Ishikawa (cell line): ENCODE results near the gene SLC6A20.

Experiments used
- CEBPB ChIP-seq: IDR thresholded peaks from 2 replicates; pipeline ENCODE4 v1.6.1; 2012
- CREB1 ChIP-seq: IDR thresholded peaks from 2 replicates; pipeline ENCODE4 v1.6.1; 2012; ENCODE audit warnings: low read depth
- EGR1 ChIP-seq: IDR thresholded peaks from 2 replicates; pipeline ENCODE4 v1.6.1; 2012
- EP300 ChIP-seq: IDR thresholded peaks from 2 replicates; pipeline ENCODE4 v1.6.1; 2012; ENCODE audit warnings: borderline replicate concordance
- FOXM1 ChIP-seq: IDR thresholded peaks from 2 replicates; pipeline ENCODE4 v1.6.1; 2012; ENCODE audit warnings: low read depth, borderline replicate concordance
- NFIC ChIP-seq: IDR thresholded peaks from 2 replicates; pipeline ENCODE4 v1.6.1; 2012
- RAD21 ChIP-seq: IDR thresholded peaks from 2 replicates; pipeline ENCODE4 v1.6.1; 2012; ENCODE audit warnings: low read depth
- REST ChIP-seq: IDR thresholded peaks from 2 replicates; pipeline ENCODE4 v1.6.1; 2012; ENCODE audit warnings: low read depth, mild to moderate bottlenecking
- TAF1 ChIP-seq: IDR thresholded peaks from 2 replicates; pipeline ENCODE4 v1.6.1; 2012; ENCODE audit warnings: low read depth, mild to moderate bottlenecking
- TCF12 ChIP-seq: IDR thresholded peaks from 2 replicates; pipeline ENCODE4 v1.6.1; 2012; ENCODE audit warnings: low read depth
- TEAD4 ChIP-seq: IDR thresholded peaks from 2 replicates; pipeline ENCODE4 v1.6.1; 2012
- USF1 ChIP-seq: IDR thresholded peaks from 2 replicates; pipeline ENCODE4 v1.6.1; 2012
- YY1 ChIP-seq: IDR thresholded peaks from 2 replicates; pipeline ENCODE4 v1.6.1; 2012; ENCODE audit warnings: low read depth
- ZBTB7A ChIP-seq: IDR thresholded peaks from 2 replicates; pipeline ENCODE4 v1.6.1; 2012; ENCODE audit warnings: low read depth
- TF ChIP-seq, protein P1 (sequence below): IDR thresholded peaks from 2 replicates; pipeline ENCODE4 v1.6.1; 2012

The SLC6A20 gene

GRCh38 chr3:45841420-45841756, 45.1 kb upstream of the SLC6A20 start:
- no peak for TF ChIP-seq RAD21

DNA sequence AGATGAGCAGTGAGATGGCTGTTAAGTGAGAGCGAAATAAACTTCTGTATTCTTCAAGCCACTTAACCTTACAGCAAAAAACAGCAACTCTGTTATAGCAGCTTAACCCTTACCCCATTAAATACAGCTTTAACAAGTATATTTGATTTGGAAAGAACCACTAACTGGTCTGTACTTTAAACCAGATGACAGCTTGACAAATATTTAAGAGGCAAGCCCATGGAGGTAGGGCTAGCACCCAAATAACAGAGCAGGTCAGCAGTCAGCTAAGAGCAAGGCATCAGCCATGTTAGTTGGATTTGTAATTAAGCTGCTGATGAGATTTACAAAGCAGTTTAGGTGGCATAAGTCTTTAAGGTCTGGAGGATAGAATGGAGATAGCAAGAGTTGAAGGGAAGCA, 42.1 kb upstream of the SLC6A20 start:
- TF ChIP-seq REST (no peak), EP300 (no peak), RAD21 (no peak), EGR1 (no peak), NFIC (no peak), FOXM1 (no peak), USF1 (no peak), TEAD4 (no peak), TAF1 (no peak), ZBTB7A (no peak), TCF12 (no peak), YY1 (no peak), CREB1 (no peak), CEBPB (no peak)
- TF ChIP-seq, protein P1, sequence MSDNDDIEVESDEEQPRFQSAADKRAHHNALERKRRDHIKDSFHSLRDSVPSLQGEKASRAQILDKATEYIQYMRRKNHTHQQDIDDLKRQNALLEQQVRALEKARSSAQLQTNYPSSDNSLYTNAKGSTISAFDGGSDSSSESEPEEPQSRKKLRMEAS = no peak

- TF ChIP-seq RAD21 = peak; percentile 83
- no peak for TF ChIP-seq TCF12
Measured at GRCh38 chr3:45832699-45833098, 36.4 kb upstream of the SLC6A20 start.

GRCh38 chr3:45830121-45830520, 33.8 kb upstream of the SLC6A20 start:
- no peak for TF ChIP-seq USF1
- no peak for TF ChIP-seq EP300
- TF ChIP-seq CREB1 = no peak
- no peak for TF ChIP-seq CEBPB
- TF ChIP-seq TEAD4 = no peak
- no peak for TF ChIP-seq EGR1
- no peak for TF ChIP-seq FOXM1
- TF ChIP-seq REST = no peak
- TF ChIP-seq RAD21 = no peak
- no peak for TF ChIP-seq TCF12
- TF ChIP-seq, protein P1 = no peak
- no peak for TF ChIP-seq NFIC

DNA sequence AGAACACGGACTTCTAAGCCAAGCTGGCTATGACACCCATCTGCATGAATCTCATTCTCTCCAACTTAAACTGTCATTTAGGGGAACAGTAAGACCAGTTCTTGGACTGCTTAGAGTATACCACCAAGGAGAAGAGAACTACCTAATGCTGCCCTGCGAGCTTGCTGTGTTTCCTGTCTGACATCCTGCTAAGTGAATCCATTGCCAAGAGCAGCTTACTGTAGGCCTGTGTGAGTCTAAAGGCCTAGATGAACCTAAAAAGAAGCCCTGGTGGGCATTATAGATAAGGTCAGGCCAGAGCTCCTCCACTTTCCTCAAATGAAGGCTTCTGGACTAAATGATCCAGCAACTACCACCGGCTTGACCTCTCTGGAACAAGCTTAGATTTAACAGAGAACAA, 30.6 kb upstream of the SLC6A20 start:
- TF ChIP-seq CREB1 (no peak), CEBPB (no peak), RAD21 (no peak), TAF1 (no peak), NFIC (no peak), TCF12 (no peak), FOXM1 (no peak), ZBTB7A (no peak), EGR1 (no peak), USF1 (no peak), TEAD4 (no peak), EP300 (no peak), YY1 (no peak), REST (no peak)
- TF ChIP-seq, protein P1 = no peak
